ENCODE data around the gene ABHD2.
A peak's percentile ranks its signal among the peaks of the same experiment; 100 is the strongest.
"Not testable (repeated sequence)": the region's sequence is repeated elsewhere in the genome, so short reads cannot be mapped to it uniquely, and the experiment has no call there.

The ABHD2 gene

DNA sequence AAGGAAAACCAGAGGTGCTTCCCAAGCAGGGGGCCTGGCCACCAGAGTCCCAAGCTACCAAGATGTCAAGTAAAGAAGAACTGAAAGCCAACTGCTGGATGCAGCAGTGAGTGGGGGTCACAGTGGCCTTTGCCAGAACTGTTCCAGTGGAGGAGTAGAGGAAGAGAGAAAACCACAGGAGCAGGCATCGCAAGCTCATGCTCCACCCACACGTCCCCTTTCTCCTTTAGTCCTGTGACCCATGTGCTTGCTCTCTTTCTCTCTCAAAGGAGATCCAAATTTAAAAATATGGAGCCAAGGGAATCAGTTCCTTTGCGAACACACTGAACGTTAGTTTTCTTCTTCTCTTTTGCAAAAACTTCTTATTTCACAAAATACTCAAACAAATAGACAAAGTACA is 12.4 kb upstream of the ABHD2 start:
- DNase-seq: no peak

DNA sequence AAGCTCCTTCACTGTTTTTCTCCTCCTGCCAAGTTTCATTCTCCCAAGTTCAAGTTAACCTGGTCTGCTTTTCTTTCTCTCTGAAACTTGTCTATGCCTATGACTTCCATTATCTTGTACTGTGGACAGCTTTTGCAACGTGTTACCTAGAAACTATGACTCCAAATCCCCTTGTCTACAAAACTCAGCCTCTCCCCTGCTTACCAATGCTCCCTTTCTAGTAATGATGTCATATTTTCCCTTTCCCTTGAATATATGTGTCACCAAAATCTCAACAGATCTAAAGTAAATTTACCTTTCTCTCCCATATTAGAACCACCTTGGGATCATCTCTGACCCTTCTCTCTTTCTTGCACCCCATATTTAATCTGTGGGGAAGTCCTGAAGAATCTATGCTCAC is 10.5 kb upstream of the ABHD2 start:
- DNase-seq: no peak

DNA sequence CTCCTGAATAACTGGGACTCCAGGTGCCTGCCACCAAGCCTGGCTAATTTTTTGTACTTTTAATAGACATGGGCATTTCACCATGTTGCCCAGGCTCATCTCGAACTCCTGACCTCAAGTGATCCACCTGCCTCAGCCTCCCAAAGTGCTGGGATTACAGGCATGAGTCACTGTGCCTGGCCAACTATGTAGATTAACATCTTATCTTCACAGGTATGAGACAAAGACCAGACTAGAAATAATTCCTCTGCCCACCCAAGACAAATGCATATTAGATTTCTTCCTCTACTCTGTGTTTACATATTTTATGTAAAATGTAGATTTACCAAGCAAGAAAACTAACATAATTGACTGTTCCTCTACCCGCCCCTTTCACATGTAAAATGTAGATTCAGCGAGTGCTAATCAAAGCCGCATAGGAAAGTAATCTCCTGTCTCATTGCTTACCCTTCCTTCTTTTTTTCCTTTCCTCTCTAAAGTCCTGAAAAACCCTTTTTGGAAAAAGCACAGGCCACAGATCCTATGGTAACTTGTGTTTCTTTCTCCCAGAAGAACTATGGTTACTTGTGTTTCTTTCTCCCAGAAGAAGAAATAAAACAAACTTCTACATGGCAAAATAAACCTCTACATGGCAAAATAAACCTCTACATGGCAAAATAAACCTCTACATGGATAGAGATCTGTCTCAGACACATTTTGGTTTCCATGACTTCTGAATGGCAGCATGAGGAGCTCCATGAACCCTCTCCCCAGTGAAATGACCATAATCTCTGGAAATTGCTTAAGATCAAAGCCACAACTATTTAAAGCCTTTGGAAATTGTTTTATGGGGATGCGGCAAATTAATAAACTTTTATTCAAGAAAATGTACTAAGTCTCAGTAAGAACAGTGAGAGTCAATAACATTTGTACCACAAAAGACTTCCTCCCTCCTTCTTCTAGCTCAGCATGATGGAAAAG is 9.1 kb upstream of the ABHD2 start:
- DNase-seq: no peak

DNA sequence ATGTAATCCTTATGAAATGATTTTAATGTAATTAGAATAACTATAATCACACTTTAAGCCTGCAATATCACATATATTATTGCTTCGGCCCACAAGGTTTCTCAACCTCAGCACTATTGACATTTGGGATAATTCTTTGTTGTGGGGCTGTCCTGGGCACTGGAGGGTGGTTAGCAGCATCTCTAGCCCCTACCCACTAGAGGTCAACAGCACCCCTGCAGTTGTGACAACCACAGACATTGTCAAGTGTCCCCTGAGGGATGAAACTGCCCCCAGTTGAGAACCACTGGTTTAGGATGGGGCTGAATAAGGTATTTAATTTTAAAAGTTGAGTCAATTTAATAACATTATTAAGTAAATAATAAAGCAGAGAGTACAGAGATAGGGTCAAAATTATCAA is 6.4 kb upstream of the ABHD2 start:
- no peak for DNase-seq

DNA sequence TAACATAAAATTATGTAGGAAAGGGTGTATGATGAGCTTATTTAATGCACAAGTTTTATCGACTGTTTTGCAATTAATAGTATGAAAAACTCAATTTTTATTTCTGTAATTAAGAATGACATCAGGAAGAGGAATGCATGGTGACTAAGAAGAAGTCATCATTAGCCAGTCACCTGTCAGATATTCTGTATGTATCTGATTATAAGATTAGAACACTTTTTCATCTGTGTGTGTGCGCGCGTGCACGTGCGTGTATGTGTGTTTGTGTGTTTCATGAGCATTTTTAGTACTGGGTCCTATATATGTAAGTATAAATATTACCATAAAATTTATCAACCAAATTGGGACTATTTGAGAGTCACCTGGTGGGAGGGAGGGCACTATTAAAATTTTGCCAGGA is 5.0 kb upstream of the ABHD2 start:
- no peak for DNase-seq

DNA sequence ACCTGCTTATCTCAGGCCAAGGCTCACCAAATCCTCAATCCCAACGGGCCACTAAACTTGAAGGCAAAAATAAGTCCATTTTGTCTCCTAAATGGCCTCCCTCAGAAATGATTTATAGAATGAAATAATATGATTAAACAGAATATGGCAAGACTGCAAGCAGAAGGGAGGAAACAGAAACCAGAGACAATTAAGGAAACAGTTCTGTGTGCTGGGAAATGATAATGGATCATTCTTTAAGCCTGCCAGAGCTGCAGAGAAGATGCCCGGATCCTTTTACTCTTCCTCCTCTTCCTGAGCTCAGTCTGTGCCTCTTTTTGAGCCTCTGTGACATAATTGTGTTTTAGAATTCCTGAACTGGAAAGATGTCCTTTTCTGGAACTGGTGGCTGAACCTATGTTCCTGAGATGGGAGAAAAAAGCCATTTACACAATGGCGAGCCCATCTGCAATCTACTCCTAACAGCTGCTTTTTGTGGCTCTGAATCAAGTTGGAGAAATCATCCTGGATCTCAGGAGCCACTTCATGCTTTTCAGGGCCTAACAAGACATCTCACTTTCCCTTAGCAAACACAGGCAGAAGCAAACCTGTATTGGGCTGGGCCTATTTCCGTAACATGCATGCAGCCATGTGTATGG is 2.8 kb upstream of the ABHD2 start:
- DNase-seq: no peak

DNA sequence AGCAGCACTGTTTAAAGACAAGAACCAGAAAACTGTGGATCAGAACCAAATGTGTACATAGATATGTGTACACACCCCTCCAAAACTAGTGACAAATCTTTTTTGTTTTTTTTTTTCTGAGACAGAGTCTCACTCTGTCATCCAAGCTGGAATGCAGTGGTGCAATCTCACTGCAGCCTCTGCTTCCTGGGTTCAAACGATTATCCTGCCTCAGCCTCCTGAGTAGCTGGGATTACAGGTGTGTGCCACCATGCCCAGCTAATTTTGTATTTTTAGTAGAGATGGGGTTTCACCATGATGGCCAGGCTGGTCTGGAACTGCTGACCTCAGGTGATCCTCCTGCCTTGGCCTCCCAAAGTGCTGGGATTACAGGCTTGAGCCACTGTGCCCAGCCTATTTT is 2.3 kb upstream of the ABHD2 start:
- not testable (repeated sequence) for DNase-seq

DNA sequence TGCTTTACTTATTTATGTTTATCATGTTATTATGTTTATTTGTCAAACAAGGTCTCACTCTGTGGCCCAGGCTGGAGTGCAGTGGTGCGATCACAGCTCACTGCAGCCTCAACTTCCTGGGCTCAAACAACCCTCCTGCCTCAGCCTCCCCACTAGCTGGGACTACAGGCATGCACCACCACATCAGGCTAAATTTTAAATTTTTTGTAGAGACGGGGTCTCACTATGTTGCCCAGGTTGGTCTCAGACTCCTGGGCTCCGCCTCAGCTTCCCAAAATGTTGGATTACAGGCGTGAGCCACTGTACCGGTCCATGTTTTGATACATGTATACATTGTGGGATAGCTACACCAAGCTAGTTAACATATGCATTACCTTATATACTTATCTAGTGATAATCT is 1.9 kb upstream of the ABHD2 start:
- not testable (repeated sequence) for DNase-seq

DNA sequence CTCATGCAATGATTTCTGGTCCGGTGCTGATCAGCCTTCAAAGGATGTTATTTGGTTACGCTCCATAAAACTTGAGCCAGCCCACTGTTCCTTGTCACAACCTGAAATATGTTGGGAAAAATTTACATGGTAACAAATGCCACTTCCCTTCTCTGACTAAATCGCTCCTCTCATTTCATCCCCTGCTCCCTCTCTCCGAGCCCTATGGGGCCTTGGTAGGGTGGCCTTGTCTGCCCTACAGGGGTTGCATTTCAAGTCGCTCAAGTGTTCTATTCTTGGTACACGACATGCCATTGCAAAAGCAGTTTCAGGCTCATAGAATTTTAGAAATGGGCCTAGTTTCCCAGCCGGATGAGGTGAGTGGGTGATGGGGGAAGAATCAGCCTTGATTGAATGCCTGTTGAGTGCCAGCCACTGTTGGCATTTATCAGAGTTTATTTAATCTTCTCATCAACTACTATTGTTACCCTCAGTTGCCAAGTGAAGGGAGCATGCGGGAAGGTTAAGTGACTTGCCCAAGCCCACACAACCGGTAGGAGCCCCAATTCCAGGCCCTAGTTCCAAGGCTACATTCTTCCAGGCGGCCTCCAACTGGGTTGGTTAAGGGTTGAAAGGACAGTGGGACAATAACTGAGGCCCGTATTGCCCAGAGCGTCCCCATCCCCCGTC is 961 bp upstream of the ABHD2 start:
- DNase-seq: no peak

DNA sequence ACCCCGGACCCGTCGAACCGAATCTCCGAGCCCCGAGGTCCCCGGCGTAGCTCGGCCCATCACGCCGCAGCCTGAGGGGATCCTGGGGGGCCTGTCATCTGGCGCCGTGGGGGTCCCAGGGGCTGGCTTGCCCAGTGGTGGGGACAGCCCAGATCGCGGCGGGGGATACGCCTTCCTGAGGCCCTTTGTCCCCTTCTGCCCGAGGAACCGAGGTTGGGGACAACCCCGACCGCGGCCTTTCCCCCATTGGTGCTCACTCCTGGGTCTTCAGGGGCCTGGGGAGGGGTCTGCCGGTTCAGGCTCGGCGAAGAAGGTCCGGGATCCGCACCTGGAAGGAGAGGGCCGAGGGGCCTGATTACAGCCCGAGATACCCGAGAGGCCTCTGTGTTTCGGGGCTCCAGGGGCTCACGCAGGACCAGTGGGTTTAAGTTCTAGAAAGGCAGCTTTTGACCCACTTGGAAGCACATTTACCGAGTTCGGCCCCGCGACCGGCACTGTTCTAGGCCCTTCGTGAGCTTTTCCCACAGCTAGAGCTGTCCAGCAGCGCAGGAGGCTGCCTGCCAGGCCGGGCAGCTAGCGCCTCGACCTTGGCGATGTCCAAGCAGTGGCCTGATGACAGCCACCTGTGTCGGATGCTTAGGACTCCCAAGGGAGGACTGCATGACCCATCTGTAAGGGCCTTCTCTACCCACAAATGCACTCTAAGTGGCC is 504 bp downstream of the ABHD2 start:
- peak; percentile 26 for DNase-seq

DNA sequence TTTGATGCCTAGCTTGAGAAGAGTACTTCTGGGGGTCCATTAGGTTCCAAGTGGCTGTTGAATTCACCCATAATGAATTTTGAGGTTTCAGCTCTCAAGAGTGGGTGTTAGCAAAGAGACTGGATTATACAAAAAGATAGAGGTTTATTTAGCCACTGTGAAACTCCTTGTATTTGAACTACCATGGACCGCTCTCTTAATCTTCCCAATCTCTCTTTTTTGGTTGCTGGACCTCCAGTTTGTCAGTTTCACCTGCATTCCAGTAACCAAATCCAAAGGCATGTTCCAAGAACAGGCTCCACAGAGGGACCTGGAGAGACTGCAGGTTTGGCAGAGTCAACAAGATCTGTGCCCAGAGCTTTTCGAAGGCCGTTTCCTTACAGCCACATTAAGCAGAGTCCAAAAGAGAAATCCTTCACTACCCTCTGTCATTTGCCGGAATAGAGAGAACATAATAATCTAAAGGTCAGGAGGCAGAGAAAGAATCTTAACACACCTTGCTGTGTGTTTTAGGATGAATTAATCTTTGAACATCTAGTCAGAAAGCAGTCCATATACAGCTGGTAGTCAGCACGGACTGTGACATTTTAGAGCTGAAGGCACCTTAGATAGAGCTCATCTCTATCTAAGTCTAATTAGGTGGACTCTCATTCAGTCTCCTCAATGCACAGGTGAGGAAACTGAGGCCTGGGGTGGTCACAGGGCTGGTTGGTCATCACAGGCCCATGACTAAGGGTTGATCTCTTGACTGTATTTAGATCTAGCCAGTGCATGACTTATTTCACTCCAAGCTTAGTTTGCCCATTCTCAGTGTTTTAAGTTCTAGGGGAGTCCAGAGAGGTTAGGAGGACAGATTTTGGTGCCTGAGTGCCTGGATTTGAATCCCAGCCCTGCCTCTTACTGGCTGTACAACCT is 1.3 kb downstream of the ABHD2 start:
- no peak for DNase-seq

DNA sequence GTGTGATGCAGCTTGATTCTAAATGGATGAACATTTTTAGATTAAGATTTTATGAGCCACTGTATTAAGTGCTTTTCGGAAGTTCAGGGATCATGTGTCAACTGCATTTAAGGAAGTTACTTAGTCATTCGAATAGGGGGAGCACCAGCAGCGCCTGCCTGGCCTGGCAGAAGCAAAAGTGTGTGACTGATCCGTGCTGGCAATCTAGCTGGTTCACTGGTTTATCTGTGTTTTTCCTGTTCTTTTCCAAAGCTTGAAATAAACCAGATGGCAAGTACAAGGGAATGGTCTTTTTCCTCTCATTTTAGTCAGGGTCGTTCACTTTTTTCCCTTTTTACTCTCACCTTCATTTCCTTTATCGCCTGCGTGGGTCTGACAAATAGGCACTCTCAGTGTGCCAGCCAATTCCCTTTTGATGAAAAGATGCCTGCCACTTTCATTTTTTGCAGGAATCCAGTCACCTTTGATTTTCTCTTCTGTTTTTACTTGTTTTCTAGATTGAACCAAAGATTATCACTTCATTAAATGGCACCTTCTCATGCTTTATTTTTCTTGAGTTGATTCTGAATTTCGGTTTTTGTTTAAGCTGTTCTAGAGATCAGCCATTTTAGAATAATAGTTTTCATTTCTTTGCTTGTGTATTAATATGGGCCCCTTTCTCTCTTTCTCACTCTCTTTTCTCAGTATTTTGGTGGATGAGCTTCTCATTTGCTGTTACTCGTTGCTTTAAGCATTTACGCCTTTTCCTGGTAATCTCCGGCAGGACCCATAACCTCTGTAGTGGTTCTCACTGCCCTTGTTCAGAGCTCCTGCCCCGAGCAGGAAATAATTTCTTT is 2.8 kb downstream of the ABHD2 start:
- peak; percentile 49 for DNase-seq

DNA sequence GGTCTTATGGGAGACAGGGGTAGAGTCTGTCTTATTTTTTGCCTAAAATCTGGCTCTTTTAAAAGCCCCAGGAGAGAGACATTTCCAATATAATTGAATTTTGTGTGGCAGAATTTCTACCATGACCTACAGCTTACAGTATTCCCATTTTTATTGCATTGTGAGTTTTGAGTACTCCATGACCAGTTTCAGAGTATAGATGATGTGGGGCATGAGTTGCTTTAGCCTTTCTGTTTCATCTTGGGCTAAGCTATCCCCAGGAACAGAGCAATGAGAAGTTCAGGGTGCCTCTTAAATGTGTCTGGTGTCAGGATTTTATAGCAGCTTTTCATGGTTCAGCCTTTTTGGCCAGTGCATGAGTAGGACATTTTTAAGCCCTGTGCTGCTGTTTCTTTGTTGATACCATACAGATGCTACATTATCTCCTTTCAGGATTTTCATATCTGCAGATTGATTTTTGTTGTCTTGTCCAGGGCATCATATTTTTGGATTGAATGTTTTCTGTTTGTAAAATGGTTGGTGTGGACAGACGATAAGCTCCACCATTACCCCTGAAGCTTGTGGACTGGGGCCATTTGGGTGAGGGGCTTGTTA is 3.5 kb downstream of the ABHD2 start:
- no peak for DNase-seq

DNA sequence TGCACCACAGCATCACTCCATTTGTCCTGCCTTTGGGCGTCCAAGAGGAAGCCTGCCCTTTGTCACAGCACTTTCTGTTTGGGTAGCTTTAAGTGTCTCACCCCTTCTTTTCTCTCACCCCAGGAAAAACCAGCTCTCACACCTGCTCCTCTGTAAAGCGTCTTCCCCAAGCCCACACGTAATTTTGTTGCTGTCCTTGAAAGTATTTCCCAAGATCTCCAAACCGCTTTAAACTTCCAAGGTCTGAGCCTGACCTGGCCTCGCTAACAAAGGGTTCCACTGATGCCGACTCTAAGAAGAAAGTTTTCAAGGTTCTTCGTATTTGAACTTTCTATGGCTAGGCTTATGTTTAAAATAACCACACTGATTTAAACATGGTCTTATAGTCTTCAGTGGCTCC is 5.3 kb downstream of the ABHD2 start:
- no peak for DNase-seq

DNA sequence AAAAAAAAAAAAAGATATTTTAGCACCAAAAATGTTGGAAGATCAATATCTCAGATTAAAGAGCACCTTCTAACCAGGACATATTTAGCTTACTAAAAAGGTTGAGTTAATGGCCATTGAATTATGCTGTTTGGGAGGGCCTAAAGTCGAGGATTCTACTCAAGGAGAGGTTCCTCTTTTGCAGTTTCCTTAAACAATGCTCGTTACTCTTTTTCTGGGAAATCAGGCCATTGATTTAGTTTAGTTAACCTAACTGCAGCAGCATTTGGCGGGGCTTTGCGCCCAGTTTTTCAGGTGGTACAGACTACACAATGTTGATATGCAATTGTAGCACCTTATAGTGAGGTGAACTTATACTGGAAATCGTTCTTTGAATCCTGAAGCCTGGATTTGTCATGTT is 6.8 kb downstream of the ABHD2 start:
- no peak for DNase-seq

DNA sequence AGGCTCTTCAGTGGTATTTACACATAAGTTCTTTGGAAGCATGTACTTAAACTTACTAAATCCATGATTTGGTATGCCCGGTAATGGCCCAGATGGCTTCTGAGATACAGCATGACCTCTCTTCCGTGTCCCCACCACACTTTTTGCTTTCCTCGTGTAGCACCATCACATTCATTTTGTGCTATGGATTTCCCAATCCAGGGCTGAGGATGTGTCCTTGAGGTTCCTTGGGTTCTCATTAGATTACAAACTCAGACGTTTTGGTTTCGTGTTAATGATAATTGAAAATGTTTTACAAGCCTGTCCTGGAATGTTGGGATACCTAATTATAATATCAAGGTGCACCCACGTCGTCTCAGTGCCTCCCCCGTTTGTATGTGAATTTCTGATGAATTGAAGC is 7.3 kb downstream of the ABHD2 start:
- no peak for DNase-seq

DNA sequence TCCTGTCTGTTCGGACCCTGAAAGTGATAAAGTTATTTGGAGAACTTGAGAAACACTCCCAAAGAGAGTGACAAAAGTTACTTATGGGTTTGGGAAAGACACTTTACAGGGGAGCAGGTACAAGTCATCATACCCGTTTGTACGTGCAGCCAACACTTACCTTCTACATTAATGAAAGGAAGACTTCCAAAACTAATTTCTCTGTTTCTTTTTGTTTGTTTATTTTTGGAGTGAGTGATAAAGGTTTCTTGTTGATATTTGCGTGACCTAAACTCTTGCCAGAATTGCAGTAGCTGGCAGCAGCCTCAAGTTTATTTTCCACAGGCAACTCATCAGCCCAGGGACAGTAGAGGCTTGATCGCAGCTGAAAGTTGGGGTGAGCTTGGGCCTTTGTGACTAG is 8.4 kb downstream of the ABHD2 start:
- DNase-seq: no peak

DNA sequence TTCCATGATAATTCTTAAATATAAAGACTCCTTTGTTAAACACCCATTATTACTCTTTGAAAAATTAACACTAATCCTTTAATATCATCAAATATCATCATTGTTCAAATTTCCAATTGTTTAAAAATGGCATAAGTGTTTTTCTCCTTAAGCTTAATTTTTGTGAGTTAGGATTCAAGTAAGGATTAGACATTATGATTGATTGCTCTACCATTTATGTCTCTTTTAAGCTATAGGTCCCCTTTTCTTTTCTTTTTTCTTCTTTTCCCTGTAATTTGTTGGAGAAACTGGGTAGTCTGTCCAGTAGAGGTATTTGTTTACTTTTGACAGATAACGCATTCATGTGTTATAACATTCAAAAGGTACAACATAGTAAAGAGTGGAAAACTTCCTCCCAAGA is 9.1 kb downstream of the ABHD2 start:
- no peak for DNase-seq

DNA sequence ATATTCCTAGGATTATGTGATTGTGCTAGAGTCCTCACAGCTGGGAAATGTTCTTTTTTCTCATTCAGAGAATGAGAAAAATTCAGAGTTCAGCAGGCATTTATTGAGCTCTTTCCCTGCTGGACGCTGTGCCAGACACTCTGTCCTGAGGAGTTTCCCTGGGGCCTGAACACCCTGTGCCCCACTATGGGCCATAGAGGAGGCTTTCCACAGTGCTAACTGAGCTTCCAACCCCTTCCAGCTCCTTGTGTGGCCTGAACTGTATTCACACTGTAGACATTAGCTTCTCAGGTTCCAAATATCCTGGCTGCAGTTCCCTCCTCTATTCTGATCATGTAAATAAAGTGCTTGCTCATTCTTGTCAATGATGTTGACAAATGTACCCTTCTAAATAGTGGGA is 10.0 kb downstream of the ABHD2 start:
- no peak for DNase-seq

DNA sequence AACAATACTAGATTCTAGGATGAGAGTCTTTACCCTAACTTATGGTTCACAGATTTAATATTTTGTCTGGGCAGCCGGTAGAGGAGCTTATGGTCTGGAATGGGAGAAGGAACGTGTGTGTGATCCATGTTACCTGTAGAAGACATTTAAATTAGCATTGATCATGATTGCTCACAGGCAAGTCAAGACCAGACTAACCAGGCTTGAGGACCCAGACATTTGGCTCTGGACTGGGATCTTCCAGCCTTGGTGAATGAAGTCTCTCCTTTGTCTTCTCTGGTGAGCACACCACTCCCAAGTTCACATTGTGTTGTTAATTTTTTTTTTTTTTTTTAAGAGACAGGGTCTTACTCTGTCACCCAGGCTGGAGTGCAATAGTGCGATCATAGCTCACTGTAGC is 11.7 kb downstream of the ABHD2 start:
- DNase-seq: no peak
